Measurements from ENCODE around the gene GOLPH3L.

DNA sequence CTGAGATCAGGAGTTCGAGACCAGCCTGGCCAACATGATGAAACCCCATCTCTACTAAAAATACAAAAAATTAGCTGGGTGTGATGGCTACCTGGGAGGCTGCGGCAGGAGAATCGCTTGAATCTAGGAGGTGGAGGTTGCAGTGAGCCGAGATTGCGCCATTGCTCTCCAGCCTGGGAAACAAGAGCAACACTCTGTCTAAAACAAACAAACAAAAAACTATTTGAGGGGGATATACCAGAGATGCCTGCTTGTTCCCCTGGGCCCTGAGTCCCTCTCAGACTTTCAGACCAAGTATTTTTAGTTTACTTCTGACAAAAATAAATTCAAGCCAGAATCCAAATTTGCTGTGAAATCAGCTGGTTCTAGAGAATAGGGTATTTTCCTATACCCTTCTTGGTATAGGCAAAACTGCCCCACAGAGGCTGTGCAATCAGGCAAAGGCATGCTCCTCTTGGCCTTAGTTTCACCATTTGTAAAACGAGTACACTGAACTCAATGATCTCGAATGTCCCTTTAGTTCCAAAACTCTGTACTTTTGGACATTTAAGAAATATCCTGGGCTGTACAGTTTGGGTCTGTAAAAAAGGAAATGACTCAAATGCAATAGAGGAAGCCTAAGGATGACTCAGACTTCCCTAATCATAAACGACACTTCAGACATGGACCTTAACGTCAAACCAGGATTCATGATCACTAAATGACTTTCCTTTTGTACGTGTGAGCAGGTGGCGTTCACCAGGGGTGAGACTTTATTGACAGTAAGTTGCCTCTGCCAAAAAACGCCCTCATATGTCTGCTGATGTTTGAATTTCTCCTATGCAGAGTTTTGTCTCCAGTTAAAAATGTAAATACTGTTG, 83.7 kb downstream of the GOLPH3L start:
- TF ChIP-seq YY1 (IDR thresholded peaks at IDR 0.05) (peak; percentile 57), JUND (IDR thresholded peaks at IDR 0.05) (peak; percentile 97 to 98), NR2F2 (IDR thresholded peaks at IDR 0.05) (no peak), TAF1 (conservative IDR thresholded peaks at IDR 0.05) (no peak), RXRA (IDR thresholded peaks at IDR 0.05) (peak; percentile 71 to 80)
- TF ChIP-seq, protein P1, sequence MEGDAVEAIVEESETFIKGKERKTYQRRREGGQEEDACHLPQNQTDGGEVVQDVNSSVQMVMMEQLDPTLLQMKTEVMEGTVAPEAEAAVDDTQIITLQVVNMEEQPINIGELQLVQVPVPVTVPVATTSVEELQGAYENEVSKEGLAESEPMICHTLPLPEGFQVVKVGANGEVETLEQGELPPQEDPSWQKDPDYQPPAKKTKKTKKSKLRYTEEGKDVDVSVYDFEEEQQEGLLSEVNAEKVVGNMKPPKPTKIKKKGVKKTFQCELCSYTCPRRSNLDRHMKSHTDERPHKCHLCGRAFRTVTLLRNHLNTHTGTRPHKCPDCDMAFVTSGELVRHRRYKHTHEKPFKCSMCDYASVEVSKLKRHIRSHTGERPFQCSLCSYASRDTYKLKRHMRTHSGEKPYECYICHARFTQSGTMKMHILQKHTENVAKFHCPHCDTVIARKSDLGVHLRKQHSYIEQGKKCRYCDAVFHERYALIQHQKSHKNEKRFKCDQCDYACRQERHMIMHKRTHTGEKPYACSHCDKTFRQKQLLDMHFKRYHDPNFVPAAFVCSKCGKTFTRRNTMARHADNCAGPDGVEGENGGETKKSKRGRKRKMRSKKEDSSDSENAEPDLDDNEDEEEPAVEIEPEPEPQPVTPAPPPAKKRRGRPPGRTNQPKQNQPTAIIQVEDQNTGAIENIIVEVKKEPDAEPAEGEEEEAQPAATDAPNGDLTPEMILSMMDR (IDR thresholded peaks at IDR 0.05; ENCODE audit: low read depth, low read length, missing input control): no peak
